HG02763 (cell line): ENCODE measurements around the gene KDM4C.

Experiments
- ATAC-seq: cut with Tn5 transposase; IDR thresholded peaks from one replicate; pipeline ENCODE4 v1.9.1; 2021; ENCODE audit warnings: mild to moderate bottlenecking, moderate library complexity; ENCODE audit not compliant: unreplicated experiment

The KDM4C gene

GRCh38 chr9:7121664-7122063 is 363.9 kb downstream of the KDM4C start:
- no peak for ATAC-seq

- no peak for ATAC-seq
Measured at GRCh38 chr9:7123743-7124142, 366.0 kb downstream of the KDM4C start.

GRCh38 chr9:7125231-7125630 is 367.5 kb downstream of the KDM4C start:
- ATAC-seq: no peak

GRCh38 chr9:7129391-7129790 is 371.6 kb downstream of the KDM4C start:
- no peak for ATAC-seq

GRCh38 chr9:7130266-7130820 is 372.6 kb downstream of the KDM4C start:
- no peak for ATAC-seq

GRCh38 chr9:7132605-7133004 is 374.8 kb downstream of the KDM4C start:
- ATAC-seq: no peak

GRCh38 chr9:7135735-7136134 is 378.0 kb downstream of the KDM4C start:
- no peak for ATAC-seq

GRCh38 chr9:7137040-7137439 is 379.3 kb downstream of the KDM4C start:
- ATAC-seq: no peak

- no peak for ATAC-seq
Measured at GRCh38 chr9:7137571-7137970, 379.8 kb downstream of the KDM4C start.

GRCh38 chr9:7139886-7140285 is 382.1 kb downstream of the KDM4C start:
- ATAC-seq: no peak

- ATAC-seq: no peak
Measured at GRCh38 chr9:7140401-7140800, 382.6 kb downstream of the KDM4C start.

GRCh38 chr9:7143645-7144200 is 385.9 kb downstream of the KDM4C start:
- ATAC-seq: no peak

- ATAC-seq: no peak
Measured at GRCh38 chr9:7144265-7145046, 386.7 kb downstream of the KDM4C start.

- ATAC-seq: no peak
Measured at GRCh38 chr9:7145361-7146069, 387.7 kb downstream of the KDM4C start.

GRCh38 chr9:7146582-7146981 is 388.8 kb downstream of the KDM4C start:
- no peak for ATAC-seq

GRCh38 chr9:7147121-7148090 is 389.6 kb downstream of the KDM4C start:
- no peak for ATAC-seq

- ATAC-seq: no peak
Measured at GRCh38 chr9:7148243-7148765, 390.5 kb downstream of the KDM4C start.

GRCh38 chr9:7149258-7149657 is 391.5 kb downstream of the KDM4C start:
- ATAC-seq: no peak

- ATAC-seq: no peak
Measured at GRCh38 chr9:7150153-7150890, 392.5 kb downstream of the KDM4C start.

GRCh38 chr9:7153134-7153533 is 395.4 kb downstream of the KDM4C start:
- ATAC-seq: no peak
